ENCODE measurements around the gene BAD. TPM values are rescaled to one million over a fixed set of nuclear protein-coding genes. Genes with fewer than 3 reads are reported as not detected.

The BAD gene
- total and polyA plus RNA-seq, 10 of the 15 experiments (the other 5 are each of a cell fraction or from before 2014, with no cell fraction given) = 1.5 to 67.2 (median 39.6) TPM

DNA sequence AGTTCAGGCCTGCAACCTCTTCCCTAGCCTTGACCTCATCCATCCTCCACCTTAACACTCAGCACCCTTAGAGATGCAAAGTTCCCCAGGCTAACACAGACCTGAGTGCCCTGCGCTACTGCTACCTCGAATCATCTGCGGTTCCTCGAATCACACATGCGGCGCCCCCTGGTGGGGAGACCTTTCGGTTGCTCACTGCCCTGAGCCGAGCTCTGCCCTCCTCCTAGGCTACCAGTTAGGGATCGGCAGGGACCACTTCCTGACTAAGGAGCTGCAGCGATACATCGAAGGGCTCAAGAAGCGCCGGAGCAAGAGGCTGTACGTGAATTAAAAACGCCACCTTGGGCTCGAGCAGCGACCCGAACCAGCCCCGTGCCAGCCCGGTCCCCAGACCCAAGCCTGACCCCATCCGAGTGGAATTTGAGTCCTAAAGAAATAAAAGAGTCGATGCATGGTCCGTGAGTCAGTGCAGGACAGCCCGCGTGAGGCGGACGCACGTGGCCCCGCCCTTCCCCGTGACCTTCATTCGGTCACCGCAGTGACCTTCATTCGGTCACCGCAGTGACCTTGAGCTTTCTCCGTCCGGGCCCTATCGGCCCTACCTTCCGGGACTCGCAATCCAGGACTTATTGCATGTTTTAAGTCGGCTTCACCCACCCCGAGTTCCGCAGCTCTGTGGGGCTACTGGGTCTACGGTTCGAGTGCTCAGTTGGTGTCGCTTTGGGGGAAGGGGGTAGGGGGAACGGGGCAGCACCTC lies 20.0 kb upstream of the BAD start (continued):
- TF ChIP-seq NR2F1 (conservative IDR thresholded peaks at IDR 0.05) (peak; percentile 95), ESRRA (IDR thresholded peaks at IDR 0.05; ENCODE audit: low read length) (peak; percentile 100), ZZZ3 (IDR thresholded peaks at IDR 0.05; ENCODE audit: control insufficient read depth, insufficient read length, low read depth) (no peak), NR2C1 (IDR thresholded peaks at IDR 0.05) (peak; percentile 78), SIX5 (IDR thresholded peaks at IDR 0.05; ENCODE audit: low read depth, low read length, severe bottlenecking) (no peak), BMI1 (IDR thresholded peaks at IDR 0.05; ENCODE audit: borderline replicate concordance) (no peak), SPI1 (IDR thresholded peaks at IDR 0.05; ENCODE audit: borderline replicate concordance, insufficient read depth, low read depth, low read length) (peak; percentile 33; the same call in 1 of the 2 replicates), RAD21 (IDR thresholded peaks at IDR 0.05; ENCODE audit: insufficient read depth, low read depth, low read length) (peak; percentile 41), MYC (IDR thresholded peaks at IDR 0.05; ENCODE audit: insufficient read depth, insufficient read length, insufficient replicate concordance, low read length, severe bottlenecking) (peak; percentile 76), FOS (IDR thresholded peaks at IDR 0.05; ENCODE audit: borderline replicate concordance, extremely low read depth, insufficient read length) (no peak)
- TF ChIP-seq, protein P1, sequence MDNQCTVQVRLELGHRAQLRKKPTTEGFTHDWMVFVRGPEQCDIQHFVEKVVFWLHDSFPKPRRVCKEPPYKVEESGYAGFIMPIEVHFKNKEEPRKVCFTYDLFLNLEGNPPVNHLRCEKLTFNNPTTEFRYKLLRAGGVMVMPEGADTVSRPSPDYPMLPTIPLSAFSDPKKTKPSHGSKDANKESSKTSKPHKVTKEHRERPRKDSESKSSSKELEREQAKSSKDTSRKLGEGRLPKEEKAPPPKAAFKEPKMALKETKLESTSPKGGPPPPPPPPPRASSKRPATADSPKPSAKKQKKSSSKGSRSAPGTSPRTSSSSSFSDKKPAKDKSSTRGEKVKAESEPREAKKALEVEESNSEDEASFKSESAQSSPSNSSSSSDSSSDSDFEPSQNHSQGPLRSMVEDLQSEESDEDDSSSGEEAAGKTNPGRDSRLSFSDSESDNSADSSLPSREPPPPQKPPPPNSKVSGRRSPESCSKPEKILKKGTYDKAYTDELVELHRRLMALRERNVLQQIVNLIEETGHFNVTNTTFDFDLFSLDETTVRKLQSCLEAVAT (IDR thresholded peaks at IDR 0.05) = peak; percentile 84
- TF ChIP-seq, protein P2, sequence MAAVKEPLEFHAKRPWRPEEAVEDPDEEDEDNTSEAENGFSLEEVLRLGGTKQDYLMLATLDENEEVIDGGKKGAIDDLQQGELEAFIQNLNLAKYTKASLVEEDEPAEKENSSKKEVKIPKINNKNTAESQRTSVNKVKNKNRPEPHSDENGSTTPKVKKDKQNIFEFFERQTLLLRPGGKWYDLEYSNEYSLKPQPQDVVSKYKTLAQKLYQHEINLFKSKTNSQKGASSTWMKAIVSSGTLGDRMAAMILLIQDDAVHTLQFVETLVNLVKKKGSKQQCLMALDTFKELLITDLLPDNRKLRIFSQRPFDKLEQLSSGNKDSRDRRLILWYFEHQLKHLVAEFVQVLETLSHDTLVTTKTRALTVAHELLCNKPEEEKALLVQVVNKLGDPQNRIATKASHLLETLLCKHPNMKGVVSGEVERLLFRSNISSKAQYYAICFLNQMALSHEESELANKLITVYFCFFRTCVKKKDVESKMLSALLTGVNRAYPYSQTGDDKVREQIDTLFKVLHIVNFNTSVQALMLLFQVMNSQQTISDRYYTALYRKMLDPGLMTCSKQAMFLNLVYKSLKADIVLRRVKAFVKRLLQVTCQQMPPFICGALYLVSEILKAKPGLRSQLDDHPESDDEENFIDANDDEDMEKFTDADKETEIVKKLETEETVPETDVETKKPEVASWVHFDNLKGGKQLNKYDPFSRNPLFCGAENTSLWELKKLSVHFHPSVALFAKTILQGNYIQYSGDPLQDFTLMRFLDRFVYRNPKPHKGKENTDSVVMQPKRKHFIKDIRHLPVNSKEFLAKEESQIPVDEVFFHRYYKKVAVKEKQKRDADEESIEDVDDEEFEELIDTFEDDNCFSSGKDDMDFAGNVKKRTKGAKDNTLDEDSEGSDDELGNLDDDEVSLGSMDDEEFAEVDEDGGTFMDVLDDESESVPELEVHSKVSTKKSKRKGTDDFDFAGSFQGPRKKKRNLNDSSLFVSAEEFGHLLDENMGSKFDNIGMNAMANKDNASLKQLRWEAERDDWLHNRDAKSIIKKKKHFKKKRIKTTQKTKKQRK (IDR thresholded peaks at IDR 0.05; ENCODE audit: low read depth, low read length) = no peak
- TF ChIP-seq, protein P3, sequence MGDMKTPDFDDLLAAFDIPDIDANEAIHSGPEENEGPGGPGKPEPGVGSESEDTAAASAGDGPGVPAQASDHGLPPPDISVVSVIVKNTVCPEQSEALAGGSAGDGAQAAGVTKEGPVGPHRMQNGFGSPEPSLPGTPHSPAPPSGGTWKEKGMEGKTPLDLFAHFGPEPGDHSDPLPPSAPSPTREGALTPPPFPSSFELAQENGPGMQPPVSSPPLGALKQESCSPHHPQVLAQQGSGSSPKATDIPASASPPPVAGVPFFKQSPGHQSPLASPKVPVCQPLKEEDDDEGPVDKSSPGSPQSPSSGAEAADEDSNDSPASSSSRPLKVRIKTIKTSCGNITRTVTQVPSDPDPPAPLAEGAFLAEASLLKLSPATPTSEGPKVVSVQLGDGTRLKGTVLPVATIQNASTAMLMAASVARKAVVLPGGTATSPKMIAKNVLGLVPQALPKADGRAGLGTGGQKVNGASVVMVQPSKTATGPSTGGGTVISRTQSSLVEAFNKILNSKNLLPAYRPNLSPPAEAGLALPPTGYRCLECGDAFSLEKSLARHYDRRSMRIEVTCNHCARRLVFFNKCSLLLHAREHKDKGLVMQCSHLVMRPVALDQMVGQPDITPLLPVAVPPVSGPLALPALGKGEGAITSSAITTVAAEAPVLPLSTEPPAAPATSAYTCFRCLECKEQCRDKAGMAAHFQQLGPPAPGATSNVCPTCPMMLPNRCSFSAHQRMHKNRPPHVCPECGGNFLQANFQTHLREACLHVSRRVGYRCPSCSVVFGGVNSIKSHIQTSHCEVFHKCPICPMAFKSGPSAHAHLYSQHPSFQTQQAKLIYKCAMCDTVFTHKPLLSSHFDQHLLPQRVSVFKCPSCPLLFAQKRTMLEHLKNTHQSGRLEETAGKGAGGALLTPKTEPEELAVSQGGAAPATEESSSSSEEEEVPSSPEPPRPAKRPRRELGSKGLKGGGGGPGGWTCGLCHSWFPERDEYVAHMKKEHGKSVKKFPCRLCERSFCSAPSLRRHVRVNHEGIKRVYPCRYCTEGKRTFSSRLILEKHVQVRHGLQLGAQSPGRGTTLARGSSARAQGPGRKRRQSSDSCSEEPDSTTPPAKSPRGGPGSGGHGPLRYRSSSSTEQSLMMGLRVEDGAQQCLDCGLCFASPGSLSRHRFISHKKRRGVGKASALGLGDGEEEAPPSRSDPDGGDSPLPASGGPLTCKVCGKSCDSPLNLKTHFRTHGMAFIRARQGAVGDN (IDR thresholded peaks at IDR 0.05) = 0 out of 2 replicates have a peak, but pooled peaks have one; percentile 45
- TF ChIP-seq, protein P4, sequence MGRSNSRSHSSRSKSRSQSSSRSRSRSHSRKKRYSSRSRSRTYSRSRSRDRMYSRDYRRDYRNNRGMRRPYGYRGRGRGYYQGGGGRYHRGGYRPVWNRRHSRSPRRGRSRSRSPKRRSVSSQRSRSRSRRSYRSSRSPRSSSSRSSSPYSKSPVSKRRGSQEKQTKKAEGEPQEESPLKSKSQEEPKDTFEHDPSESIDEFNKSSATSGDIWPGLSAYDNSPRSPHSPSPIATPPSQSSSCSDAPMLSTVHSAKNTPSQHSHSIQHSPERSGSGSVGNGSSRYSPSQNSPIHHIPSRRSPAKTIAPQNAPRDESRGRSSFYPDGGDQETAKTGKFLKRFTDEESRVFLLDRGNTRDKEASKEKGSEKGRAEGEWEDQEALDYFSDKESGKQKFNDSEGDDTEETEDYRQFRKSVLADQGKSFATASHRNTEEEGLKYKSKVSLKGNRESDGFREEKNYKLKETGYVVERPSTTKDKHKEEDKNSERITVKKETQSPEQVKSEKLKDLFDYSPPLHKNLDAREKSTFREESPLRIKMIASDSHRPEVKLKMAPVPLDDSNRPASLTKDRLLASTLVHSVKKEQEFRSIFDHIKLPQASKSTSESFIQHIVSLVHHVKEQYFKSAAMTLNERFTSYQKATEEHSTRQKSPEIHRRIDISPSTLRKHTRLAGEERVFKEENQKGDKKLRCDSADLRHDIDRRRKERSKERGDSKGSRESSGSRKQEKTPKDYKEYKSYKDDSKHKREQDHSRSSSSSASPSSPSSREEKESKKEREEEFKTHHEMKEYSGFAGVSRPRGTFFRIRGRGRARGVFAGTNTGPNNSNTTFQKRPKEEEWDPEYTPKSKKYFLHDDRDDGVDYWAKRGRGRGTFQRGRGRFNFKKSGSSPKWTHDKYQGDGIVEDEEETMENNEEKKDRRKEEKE (IDR thresholded peaks at IDR 0.05) = no peak
- TF ChIP-seq, protein P5, sequence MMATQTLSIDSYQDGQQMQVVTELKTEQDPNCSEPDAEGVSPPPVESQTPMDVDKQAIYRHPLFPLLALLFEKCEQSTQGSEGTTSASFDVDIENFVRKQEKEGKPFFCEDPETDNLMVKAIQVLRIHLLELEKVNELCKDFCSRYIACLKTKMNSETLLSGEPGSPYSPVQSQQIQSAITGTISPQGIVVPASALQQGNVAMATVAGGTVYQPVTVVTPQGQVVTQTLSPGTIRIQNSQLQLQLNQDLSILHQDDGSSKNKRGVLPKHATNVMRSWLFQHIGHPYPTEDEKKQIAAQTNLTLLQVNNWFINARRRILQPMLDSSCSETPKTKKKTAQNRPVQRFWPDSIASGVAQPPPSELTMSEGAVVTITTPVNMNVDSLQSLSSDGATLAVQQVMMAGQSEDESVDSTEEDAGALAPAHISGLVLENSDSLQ (IDR thresholded peaks at IDR 0.05) = peak; percentile 30
